ENCODE results near the gene RHOT1. TPM values are rescaled to one million over a fixed set of nuclear protein-coding genes. Genes with fewer than 3 reads are reported as not detected.
A peak's percentile ranks its signal among the peaks of the same experiment; 100 is the strongest.

RHOT1 gene
- total RNA-seq, 1 experiment from 2014 or later, result 24.4 TPM

DNA sequence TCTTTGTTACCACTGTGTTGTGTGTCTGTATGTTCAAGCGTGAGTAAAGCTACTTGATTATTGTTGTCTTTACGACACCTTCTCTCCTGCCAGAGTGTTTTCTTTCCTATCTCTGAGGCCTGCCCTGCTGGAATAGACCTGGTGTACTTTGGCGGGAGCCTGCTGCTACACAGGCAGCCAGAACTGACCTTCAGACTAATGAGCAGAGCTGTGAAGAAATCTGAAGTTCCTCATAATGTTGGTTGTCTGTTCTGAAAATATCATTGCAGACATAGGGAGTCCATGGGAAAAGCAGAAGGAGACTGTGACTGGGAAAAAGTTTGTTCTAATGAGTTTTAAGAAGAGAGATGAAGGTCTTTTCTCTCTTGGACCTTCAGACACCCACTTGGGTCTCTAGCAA, 9.8 kb downstream of the RHOT1 start:
- no peaks in the 10 kb centered on the region for H3K27me3 Mint-ChIP-seq (ENCODE audit: low read depth)
- H2AFZ ChIP-seq (ENCODE audit: low read length), result no peak overlapping the region
- H3K79me2 ChIP-seq (ENCODE audit: insufficient read depth, low read length), result no peaks in the 10 kb centered on the region

More for the DNA sequence above, 9.8 kb downstream of the RHOT1 start:
- H2BK120ac ChIP-seq (ENCODE audit: low read depth, low read length, poor library complexity, severe bottlenecking), result no peak overlapping the region
- WGBS (ENCODE audit: extremely low coverage, insufficient read length, low lambda C conversion rate), result no CpG with 5 or more reads among the region's 3 CpGs
- no peaks in the 10 kb centered on the region for H3K4me1 ChIP-seq (ENCODE audit: insufficient read depth, low read length)
- H3K23me2 ChIP-seq (ENCODE audit: insufficient read length, low read depth, low read length, poor library complexity, severe bottlenecking), result no peaks in the 10 kb centered on the region
- H4K91ac ChIP-seq (ENCODE audit: insufficient read length, low read depth, low read length), result no peak overlapping the region
- Mint-ChIP-seq H3K4me3 (no peak overlapping the region), H3K4me1 (peaks cover 11 to 12% of the 10 kb centered on the region in 2 experiments), H3K9me3 (no peaks in the 10 kb centered on the region), H3K36me3 (ENCODE audit: insufficient read depth in 1 of 3, low read depth in 3 of 3) (peaks cover 13 to 32% (median 26%) of the 10 kb centered on the region in 3 experiments; a peak in 6 of 7 replicates), H3K27ac (peak overlapping the region in 1 of 3 experiments; percentile 81; a peak in 2 of 7 replicates)
- H4K8ac ChIP-seq (replicated peaks; ENCODE audit: insufficient read length, low read depth, low read length), result no peak overlapping the region
- TF ChIP-seq, protein P1, sequence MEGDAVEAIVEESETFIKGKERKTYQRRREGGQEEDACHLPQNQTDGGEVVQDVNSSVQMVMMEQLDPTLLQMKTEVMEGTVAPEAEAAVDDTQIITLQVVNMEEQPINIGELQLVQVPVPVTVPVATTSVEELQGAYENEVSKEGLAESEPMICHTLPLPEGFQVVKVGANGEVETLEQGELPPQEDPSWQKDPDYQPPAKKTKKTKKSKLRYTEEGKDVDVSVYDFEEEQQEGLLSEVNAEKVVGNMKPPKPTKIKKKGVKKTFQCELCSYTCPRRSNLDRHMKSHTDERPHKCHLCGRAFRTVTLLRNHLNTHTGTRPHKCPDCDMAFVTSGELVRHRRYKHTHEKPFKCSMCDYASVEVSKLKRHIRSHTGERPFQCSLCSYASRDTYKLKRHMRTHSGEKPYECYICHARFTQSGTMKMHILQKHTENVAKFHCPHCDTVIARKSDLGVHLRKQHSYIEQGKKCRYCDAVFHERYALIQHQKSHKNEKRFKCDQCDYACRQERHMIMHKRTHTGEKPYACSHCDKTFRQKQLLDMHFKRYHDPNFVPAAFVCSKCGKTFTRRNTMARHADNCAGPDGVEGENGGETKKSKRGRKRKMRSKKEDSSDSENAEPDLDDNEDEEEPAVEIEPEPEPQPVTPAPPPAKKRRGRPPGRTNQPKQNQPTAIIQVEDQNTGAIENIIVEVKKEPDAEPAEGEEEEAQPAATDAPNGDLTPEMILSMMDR (conservative IDR thresholded peaks at IDR 0.05), result no peak
- H3K14ac ChIP-seq (ENCODE audit: insufficient read depth, low read length), result no peak overlapping the region
- no peak overlapping the region for H3K4me2 ChIP-seq (ENCODE audit: insufficient read depth, insufficient read length, low read length)
- H3K27ac ChIP-seq (ENCODE audit: insufficient read length, low read depth, low read length), result no peak overlapping the region
- H3K4ac ChIP-seq (ENCODE audit: low read depth, low read length), result no peak overlapping the region
- no peak overlapping the region for H2AK5ac ChIP-seq (ENCODE audit: insufficient read length, low read length)
- no peak for DNase-seq
- H2BK20ac ChIP-seq (ENCODE audit: low read depth, low read length, poor library complexity, severe bottlenecking), result no peak overlapping the region
- no peak overlapping the region for H4K5ac ChIP-seq (ENCODE audit: insufficient read length, low read depth, low read length)
- H2BK15ac ChIP-seq (ENCODE audit: low read depth, low read length), result no peak overlapping the region
- no peak overlapping the region for H3K56ac ChIP-seq (ENCODE audit: insufficient read length, low read depth, low read length)
- no peaks in the 10 kb centered on the region for H3K79me1 ChIP-seq (ENCODE audit: insufficient read depth, low read depth, low read length, poor library complexity, severe bottlenecking)
- H4K20me1 ChIP-seq (ENCODE audit: control insufficient read depth, insufficient read depth, insufficient read length), result no peaks in the 10 kb centered on the region
- no peak overlapping the region for H2BK5ac ChIP-seq (ENCODE audit: insufficient read length, low read length)
- H3K27me3 ChIP-seq (ENCODE audit: insufficient read depth, low read length), result no peaks in the 10 kb centered on the region
- no peaks in the 10 kb centered on the region for H3K9me3 ChIP-seq (ENCODE audit: control insufficient read depth, low read depth, low read length)
- H3K9ac ChIP-seq (ENCODE audit: extremely low read depth, insufficient read length, low read length), result no peak overlapping the region
- H3K18ac ChIP-seq (ENCODE audit: insufficient read length, low read depth, low read length), result no peak overlapping the region
- H3T11ph ChIP-seq (ENCODE audit: low read length), result no peak overlapping the region
- H3K23ac ChIP-seq (ENCODE audit: insufficient read length, low read depth, low read length), result no peak overlapping the region
- H2BK12ac ChIP-seq (ENCODE audit: insufficient read length, low read depth, low read length), result no peak overlapping the region

Measured in H9 (cell line).